ENCODE measurements around the gene PTCH1. TPM values are rescaled to one million over a fixed set of nuclear protein-coding genes. Genes with fewer than 3 reads are reported as not detected.

The PTCH1 gene
- total and polyA plus RNA-seq, 4 donors, result 3.1 to 31.1 (median 12.1) TPM

- WGBS, 2 donors, result 79 to 95% methylated on average over 3 of the region's 3 CpGs
- no peak overlapping the region for H3K9ac ChIP-seq (ENCODE audit: insufficient read depth in 1 of 2, low read length in 2 of 2)
- no peak overlapping the region for H3K27ac ChIP-seq (ENCODE audit: low read depth in 1 of 2, low read length in 1 of 2)
- no peak overlapping the region for H3K4me3 ChIP-seq
- peaks cover 6 to 17% (median 8%) of the 10 kb centered on the region in 4 donors for H3K36me3 ChIP-seq (ENCODE audit: control insufficient read depth in 4 of 4, insufficient read depth in 4 of 4, low read length in 4 of 4)
- no peaks in the 10 kb centered on the region for H3K9me3 ChIP-seq (ENCODE audit: control insufficient read depth in 4 of 4, insufficient read depth in 3 of 4, low read length in 3 of 4)
- H3K4me1 ChIP-seq (ENCODE audit: control insufficient read depth in 5 of 5, insufficient read depth in 5 of 5, low read length in 5 of 5), result peaks cover 0 to 1% (median 0%) of the 10 kb centered on the region in 5 donors
- H3K27me3 ChIP-seq (ENCODE audit: control insufficient read depth in 3 of 3, insufficient read depth in 3 of 3, low read length in 2 of 3), result no peaks in the 10 kb centered on the region
- DNase-seq, result no peak
- TF ChIP-seq CTCF (IDR thresholded peaks at IDR 0.05; ENCODE audit: control extremely low read depth, extremely low read depth), result no peak
- ATAC-seq (ENCODE audit: insufficient read depth, low FRiP score), result no peak
Measured at GRCh38 chr9:95440447-95440846, 76.3 kb downstream of the PTCH1 start.

GRCh38 chr9:95438561-95439357 lies 78.0 kb downstream of the PTCH1 start:
- no peak for DNase-seq
- H3K4me3 ChIP-seq, result no peak overlapping the region
- whole genome bisulfite sequencing, 2 donors, result 92 to 95% methylated on average over 9 of the region's 9 CpGs
- H3K9ac ChIP-seq (ENCODE audit: insufficient read depth in 1 of 2, low read length in 2 of 2), result no peak overlapping the region
- H3K27me3 ChIP-seq (ENCODE audit: control insufficient read depth in 3 of 3, insufficient read depth in 3 of 3, low read length in 2 of 3), result no peaks in the 10 kb centered on the region
- H3K36me3 ChIP-seq (ENCODE audit: control insufficient read depth in 4 of 4, insufficient read depth in 4 of 4, low read length in 4 of 4), result peaks cover 0 to 4% (median 0%) of the 10 kb centered on the region in 4 donors
- no peaks in the 10 kb centered on the region for H3K9me3 ChIP-seq (ENCODE audit: control insufficient read depth in 4 of 4, insufficient read depth in 3 of 4, low read length in 3 of 4)
- H3K4me1 ChIP-seq (ENCODE audit: control insufficient read depth in 5 of 5, insufficient read depth in 5 of 5, low read length in 5 of 5), result peaks cover 0 to 6% (median 1%) of the 10 kb centered on the region in 5 donors
- no peak for TF ChIP-seq CTCF (IDR thresholded peaks at IDR 0.05; ENCODE audit: control extremely low read depth, extremely low read depth)
- no peak overlapping the region for H3K27ac ChIP-seq (ENCODE audit: low read depth in 1 of 2, low read length in 1 of 2)
- no peak for ATAC-seq (ENCODE audit: insufficient read depth, low FRiP score)

GRCh38 chr9:95437559-95437958 lies 79.2 kb downstream of the PTCH1 start:
- 84 to 86% methylated on average over 6 of the region's 6 CpGs for WGBS, 2 donors

More at GRCh38 chr9:95437559-95437958, 79.2 kb downstream of the PTCH1 start:
- H3K9me3 ChIP-seq (ENCODE audit: control insufficient read depth in 4 of 4, insufficient read depth in 3 of 4, low read length in 3 of 4), result no peaks in the 10 kb centered on the region
- ATAC-seq (ENCODE audit: insufficient read depth, low FRiP score) (no peak), DNase-seq (peak in 2 of 3 donors; percentile 48 to 80)
- H3K4me1 ChIP-seq (ENCODE audit: control insufficient read depth in 5 of 5, insufficient read depth in 5 of 5, low read length in 5 of 5), result peaks cover 0 to 10% (median 4%) of the 10 kb centered on the region in 5 donors
- H3K27me3 ChIP-seq (ENCODE audit: control insufficient read depth in 3 of 3, insufficient read depth in 3 of 3, low read length in 2 of 3), result no peaks in the 10 kb centered on the region
- no peak overlapping the region for H3K9ac ChIP-seq (ENCODE audit: insufficient read depth in 1 of 2, low read length in 2 of 2)
- no peak overlapping the region for H3K27ac ChIP-seq (ENCODE audit: low read depth in 1 of 2, low read length in 1 of 2)
- peaks cover 0 to 2% (median 0%) of the 10 kb centered on the region in 4 donors for H3K36me3 ChIP-seq (ENCODE audit: control insufficient read depth in 4 of 4, insufficient read depth in 4 of 4, low read length in 4 of 4)
- H3K4me3 ChIP-seq, result no peak overlapping the region
- no peak for TF ChIP-seq CTCF (IDR thresholded peaks at IDR 0.05; ENCODE audit: control extremely low read depth, extremely low read depth)
